ENCODE results near the gene PTPRN2. TPM values are rescaled to one million over a fixed set of nuclear protein-coding genes. Genes with fewer than 3 reads are reported as not detected.
"Not testable (repeated sequence)": the region's sequence is repeated elsewhere in the genome, so short reads cannot be mapped to it uniquely, and the experiment has no call there.

Gene PTPRN2
- total RNA-seq, 1 donor from 2014 or later: 2.4 TPM

DNA sequence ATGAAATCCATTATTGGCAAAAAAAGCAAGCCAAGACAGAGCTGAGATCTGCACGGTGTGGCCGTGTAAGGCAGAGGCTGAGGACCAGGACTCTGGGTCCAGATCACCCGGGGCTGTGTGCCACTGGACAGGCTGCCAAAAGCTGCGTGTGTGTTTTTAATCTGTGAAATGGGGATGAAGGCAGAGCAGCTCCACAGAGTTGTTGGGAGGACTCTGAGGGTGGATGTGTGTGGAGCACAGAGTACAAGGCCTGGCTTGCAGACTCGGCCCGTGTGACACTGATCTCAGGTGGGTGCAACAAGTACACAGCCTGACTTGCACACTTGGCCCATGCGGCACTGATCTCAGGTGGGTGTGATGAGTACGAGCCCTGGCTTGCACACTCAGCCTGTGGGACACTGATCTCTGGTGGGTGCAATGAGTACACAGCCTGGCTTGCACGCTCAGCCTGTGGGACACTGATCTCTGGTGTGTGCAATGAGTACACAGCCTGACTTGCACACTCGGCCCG is 921.0 kb downstream of the PTPRN2 start:
- no peaks in the 10 kb centered on the region for H3K36me3 ChIP-seq (ENCODE audit: control insufficient read depth, insufficient read depth, low read length)
- peaks cover 14% of the 10 kb centered on the region for H3K27me3 ChIP-seq (ENCODE audit: control insufficient read depth, insufficient read depth, low read length)
- no peak overlapping the region for H3K4me3 ChIP-seq (ENCODE audit: low read depth, low read length)
- no peak for TF ChIP-seq CTCF (IDR thresholded peaks at IDR 0.05; ENCODE audit: insufficient read depth, low read length, poor library complexity, severe bottlenecking)
- DNase-seq (ENCODE audit: low read depth): no peak

- not testable (repeated sequence) for H3K4me3 ChIP-seq (ENCODE audit: low read depth, low read length); DNase-seq (ENCODE audit: low read depth); H3K36me3 ChIP-seq (ENCODE audit: control insufficient read depth, insufficient read depth, low read length)
- H3K27me3 ChIP-seq (ENCODE audit: control insufficient read depth, insufficient read depth, low read length): peaks cover 12% of the 10 kb centered on the region
These were observed 922.0 kb downstream of the PTPRN2 start for GRCh38 chr7:157665634-157665988.

- no peak for DNase-seq (ENCODE audit: low read depth)
- peaks cover 7% of the 10 kb centered on the region for H3K27me3 ChIP-seq (ENCODE audit: control insufficient read depth, insufficient read depth, low read length)
- TF ChIP-seq CTCF (IDR thresholded peaks at IDR 0.05; ENCODE audit: insufficient read depth, low read length, poor library complexity, severe bottlenecking): no peak
These were observed 922.6 kb downstream of the PTPRN2 start for GRCh38 chr7:157664871-157665633.

DNA sequence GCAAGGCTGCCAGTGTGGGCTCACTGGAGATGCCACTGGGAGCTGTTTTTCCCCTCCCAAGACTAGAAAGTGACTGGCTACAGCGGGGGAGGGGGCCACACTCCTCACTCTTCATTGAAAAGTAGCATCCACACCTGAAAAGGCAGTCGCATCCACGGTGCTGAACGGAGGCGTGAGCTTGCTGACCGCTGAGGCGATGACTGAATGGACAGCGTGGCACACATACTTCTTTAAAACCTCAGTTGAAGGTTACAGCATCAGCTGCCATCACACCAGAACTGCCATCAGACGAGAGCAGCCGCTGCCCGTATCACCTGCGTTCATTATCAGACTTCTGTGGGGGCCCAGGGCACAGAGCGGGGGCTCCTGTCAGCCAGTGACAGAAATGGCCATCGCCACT is 923.6 kb downstream of the PTPRN2 start:
- Histone ChIP-seq H3K36me3 (ENCODE audit: control insufficient read depth, insufficient read depth, low read length) (no peaks in the 10 kb centered on the region), H3K4me3 (ENCODE audit: low read depth, low read length) (no peak overlapping the region), H3K27me3 (ENCODE audit: control insufficient read depth, insufficient read depth, low read length) (no peaks in the 10 kb centered on the region)
- no peak for DNase-seq (ENCODE audit: low read depth)
- no peak for TF ChIP-seq CTCF (IDR thresholded peaks at IDR 0.05; ENCODE audit: insufficient read depth, low read length, poor library complexity, severe bottlenecking)

More at GRCh38 chr7:157664871-157665633, 922.6 kb downstream of the PTPRN2 start:
- no peaks in the 10 kb centered on the region for H3K36me3 ChIP-seq (ENCODE audit: control insufficient read depth, insufficient read depth, low read length)
- no peak overlapping the region for H3K4me3 ChIP-seq (ENCODE audit: low read depth, low read length)

GRCh38 chr7:157662981-157663716 is 924.5 kb downstream of the PTPRN2 start:
- no peak for TF ChIP-seq CTCF (IDR thresholded peaks at IDR 0.05; ENCODE audit: insufficient read depth, low read length, poor library complexity, severe bottlenecking)
- Histone ChIP-seq H3K4me3 (ENCODE audit: low read depth, low read length) (no peak overlapping the region), H3K27me3 (ENCODE audit: control insufficient read depth, insufficient read depth, low read length) (no peaks in the 10 kb centered on the region), H3K36me3 (ENCODE audit: control insufficient read depth, insufficient read depth, low read length) (no peaks in the 10 kb centered on the region)
- DNase-seq (ENCODE audit: low read depth): no peak

GRCh38 chr7:157662110-157662791 is 925.4 kb downstream of the PTPRN2 start:
- TF ChIP-seq CTCF (IDR thresholded peaks at IDR 0.05; ENCODE audit: insufficient read depth, low read length, poor library complexity, severe bottlenecking): no peak
- no peaks in the 10 kb centered on the region for H3K36me3 ChIP-seq (ENCODE audit: control insufficient read depth, insufficient read depth, low read length)
- DNase-seq (ENCODE audit: low read depth): no peak
- no peaks in the 10 kb centered on the region for H3K27me3 ChIP-seq (ENCODE audit: control insufficient read depth, insufficient read depth, low read length)
- H3K4me3 ChIP-seq (ENCODE audit: low read depth, low read length): no peak overlapping the region

Measured in kidney epithelial cell (primary cell).